Lower leg skin (tissue), 3 donors: ENCODE measurements around the gene NPAS1.

Experiments
- POLR2A ChIP-seq, 2 donors: fragments of 450-650 bp; IDR thresholded peaks; one replicate each; pipeline ENCODE4 v1.6.1; 2016 to 2017; ENCODE audit warnings: antibody characterized with exemption in 2 of 2, mild to moderate bottlenecking in 1 of 2, moderate library complexity in 1 of 2
- TF ChIP-seq, protein P1 (sequence below), 3 donors: fragments of 450-650 bp; IDR thresholded peaks; one replicate each; pipeline ENCODE4 v1.5.1; 2016; ENCODE audit warnings: antibody characterized with exemption in 3 of 3, mild to moderate bottlenecking in 3 of 3, moderate library complexity in 2 of 3

DNA sequence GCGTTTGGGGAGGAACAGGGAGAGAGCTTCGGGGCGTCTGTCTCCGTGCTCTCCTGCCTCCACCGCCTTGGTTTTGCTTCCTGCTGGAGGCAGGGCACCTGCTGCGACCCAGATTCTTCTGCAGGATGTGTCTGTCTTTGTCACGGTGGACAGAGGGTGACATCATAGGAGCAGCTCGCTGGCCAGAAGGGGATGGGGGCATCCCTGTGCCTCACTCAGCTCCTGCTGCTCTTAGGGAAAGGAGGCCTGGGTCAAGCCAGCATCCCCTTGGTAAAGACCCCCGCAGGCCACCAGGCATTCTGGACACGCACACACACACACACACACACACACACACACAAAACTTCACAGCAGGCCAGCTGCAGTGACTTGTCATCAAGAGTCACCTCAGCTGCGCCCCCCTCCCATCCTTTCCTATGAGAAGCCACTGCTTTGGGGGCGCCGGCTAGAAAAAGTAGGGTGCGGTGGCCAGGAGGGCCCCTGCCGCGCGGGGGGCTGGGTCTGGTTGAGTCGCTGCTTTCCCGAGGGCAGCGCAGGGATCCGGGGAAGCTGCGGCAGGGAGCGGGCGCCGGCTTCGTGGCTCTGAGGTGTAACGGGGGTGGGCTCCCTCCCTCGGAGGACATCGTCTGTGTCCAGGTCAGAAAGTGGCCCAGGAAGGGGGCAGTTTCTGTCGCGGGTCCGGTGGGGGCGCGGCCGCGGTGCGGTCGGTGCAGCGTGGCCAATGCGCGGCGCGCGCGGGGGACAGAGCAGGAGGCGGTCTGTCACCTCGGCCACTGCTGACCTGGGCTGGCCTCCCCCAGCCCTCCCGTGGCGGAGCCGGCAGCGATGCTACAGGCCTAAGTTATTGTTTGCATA is 15.8 kb upstream of the NPAS1 start:
- TF ChIP-seq, protein P1, sequence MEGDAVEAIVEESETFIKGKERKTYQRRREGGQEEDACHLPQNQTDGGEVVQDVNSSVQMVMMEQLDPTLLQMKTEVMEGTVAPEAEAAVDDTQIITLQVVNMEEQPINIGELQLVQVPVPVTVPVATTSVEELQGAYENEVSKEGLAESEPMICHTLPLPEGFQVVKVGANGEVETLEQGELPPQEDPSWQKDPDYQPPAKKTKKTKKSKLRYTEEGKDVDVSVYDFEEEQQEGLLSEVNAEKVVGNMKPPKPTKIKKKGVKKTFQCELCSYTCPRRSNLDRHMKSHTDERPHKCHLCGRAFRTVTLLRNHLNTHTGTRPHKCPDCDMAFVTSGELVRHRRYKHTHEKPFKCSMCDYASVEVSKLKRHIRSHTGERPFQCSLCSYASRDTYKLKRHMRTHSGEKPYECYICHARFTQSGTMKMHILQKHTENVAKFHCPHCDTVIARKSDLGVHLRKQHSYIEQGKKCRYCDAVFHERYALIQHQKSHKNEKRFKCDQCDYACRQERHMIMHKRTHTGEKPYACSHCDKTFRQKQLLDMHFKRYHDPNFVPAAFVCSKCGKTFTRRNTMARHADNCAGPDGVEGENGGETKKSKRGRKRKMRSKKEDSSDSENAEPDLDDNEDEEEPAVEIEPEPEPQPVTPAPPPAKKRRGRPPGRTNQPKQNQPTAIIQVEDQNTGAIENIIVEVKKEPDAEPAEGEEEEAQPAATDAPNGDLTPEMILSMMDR (IDR thresholded peaks at IDR 0.05): no peak
- no peak for TF ChIP-seq POLR2A (IDR thresholded peaks at IDR 0.05)
